GM18873 (cell line): ENCODE results near the gene BSND.

Source experiments
- ATAC-seq: cut with Tn5 transposase; IDR thresholded peaks from one replicate; pipeline ENCODE4 v1.9.1; 2021; ENCODE audit warnings: mild to moderate bottlenecking, moderate library complexity, moderate number of reproducible peaks; ENCODE audit not compliant: unreplicated experiment, low FRiP score

The BSND gene

DNA sequence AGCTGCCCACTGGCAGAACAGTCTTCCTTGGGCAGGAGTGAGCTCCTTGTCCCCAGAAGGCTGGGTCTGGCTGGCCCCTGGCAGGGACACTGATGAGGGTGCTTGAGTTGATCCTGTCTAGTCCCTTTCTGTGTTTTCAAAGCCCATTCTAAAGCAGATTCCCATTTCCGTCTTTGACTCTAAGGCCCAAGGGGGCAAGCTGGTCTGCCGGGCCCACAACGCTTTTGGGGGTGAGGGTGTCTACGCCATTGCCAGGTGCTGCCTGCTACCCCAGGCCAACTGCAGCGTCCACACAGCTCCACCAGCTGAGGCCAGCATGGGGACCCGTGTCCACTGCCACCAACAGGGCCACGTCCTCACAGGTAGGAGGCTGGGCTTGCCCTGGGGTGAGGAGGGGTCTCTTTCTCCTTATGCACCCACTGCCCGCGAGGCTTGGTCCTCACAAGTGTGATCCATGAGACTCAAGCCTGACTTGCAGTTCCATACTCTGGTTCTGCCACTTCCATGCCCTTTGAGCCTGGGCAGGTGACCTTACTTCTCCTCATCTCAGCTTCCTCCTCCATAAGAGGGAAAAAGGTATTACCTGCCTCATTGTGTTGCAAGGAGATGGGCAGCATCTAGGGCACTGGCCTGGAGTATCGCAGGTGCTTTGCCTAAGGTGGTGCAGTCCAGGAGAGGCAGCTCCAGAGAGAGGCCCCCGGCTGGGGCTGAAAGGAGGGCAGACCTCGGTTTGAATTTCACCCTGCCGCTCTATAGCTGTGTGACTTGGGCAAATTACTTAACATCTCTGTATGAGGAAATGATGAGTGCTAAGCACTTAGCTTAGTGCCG lies 60.8 kb downstream of the BSND start:
- ATAC-seq: no peak

DNA sequence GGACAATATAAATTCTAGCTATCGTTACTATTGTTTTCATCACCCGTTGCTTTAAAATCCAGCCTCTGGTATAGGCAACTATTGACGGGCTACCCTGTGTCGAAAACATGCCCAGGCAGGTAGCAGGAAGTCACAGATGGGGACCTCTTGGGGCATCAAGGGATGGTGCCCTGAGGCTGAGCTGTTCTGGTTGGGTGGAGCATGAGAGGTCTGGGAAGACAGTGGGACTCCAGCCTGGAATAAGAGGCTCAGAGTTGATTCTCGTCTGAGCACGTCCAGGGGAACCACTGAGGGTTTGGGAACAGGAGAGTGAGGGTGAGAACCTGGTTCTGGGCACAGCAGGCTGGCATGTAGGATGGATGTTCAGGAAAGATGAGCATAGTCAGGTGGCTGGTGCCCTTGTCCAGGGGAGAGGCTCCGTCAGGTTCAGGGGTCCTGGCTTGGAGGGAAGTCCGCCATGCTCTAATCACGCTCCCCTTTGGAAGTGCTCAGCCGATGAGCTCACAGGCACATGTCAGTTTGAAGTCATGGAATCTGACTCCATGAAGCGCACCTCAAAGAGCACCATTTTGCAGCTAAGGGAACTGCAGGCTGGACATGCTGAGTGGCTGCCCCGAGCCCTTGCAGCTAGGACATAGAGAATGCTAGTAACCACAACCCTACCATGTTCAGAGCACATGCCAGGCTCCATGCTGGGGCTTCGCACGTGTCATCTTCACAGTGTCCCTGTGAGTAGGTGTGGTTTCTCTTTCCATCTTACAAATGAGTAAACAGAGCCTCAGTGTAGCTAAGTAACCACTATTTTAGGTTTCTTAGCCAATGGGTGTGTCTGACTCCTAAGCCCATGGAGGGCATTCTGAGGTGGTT lies 61.6 kb downstream of the BSND start:
- ATAC-seq: no peak

GRCh38 chr1:55061000-55061705 lies 62.4 kb downstream of the BSND start:
- no peak for ATAC-seq
